GM23248 (cell line): Measurements from ENCODE around the gene ABCD1.

Experiments used
- EZH2 ChIP-seq: fragments of 200-600 bp; sonication (generic); IDR thresholded peaks from 2 replicates; pipeline ENCODE4 v1.6.1; 2018; ENCODE audit warnings: antibody characterized with exemption, mild to moderate bottlenecking; ENCODE audit not compliant: insufficient read depth, poor library complexity, severe bottlenecking
- EZH2phosphoT487 ChIP-seq: fragments of 200-600 bp; sonication (generic); IDR thresholded peaks from 2 replicates; pipeline ENCODE4 v1.6.1; 2018; ENCODE audit warnings: antibody characterized with exemption, moderate library complexity, mild to moderate bottlenecking, low read depth; ENCODE audit not compliant: insufficient read depth

DNA sequence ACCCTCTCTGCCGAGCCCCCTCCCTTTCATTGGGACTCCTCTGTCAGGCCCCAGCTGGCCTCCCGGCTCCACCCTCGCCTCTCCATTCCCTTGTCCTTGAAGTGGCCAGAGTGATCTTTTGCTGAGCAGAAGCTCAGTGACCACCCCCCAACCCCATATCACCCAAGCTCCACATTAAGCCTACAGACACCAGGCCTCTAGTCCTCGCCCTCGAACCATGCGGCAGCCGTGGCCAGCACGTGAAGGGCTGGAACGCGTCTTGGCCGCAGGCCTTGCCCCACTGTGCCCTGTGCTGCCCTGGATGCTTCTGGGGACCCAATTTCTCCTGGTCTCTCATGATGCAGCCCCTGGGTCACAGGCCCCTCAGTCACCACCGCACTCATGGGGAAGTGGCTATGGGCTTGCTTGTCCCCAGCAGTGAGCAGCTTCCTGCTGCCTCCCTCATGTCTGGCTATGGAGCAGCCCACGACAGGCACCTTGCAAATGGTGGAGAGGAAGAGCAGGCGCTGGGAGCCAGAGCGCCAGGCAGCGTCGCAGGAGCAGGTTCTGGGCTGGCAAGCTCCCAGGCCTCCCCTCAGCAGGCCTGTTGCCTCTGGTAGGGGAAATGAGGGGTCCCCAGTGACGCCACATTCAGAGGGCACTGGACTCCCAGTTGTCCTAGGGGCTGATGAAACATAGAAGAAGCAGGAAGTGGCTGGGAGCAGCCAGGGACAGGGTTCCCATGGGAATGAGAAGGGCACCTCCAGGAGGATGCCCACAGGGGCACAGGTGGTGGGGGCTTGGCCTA is 55.4 kb downstream of the ABCD1 start:
- TF ChIP-seq EZH2 (no peak), EZH2phosphoT487 (no peak)
